Measurements from ENCODE around the gene THAP4.
A peak's percentile ranks its signal among the peaks of the same experiment; 100 is the strongest.
"Not testable (repeated sequence)": the region's sequence is repeated elsewhere in the genome, so short reads cannot be mapped to it uniquely, and the experiment has no call there.

Gene THAP4

GRCh38 chr2:241611062-241611461, 25.9 kb downstream of the THAP4 start:
- no peak for FAIRE-seq

GRCh38 chr2:241609859-241610793, 26.8 kb downstream of the THAP4 start:
- no peak for FAIRE-seq

GRCh38 chr2:241608881-241609280, 28.1 kb downstream of the THAP4 start:
- FAIRE-seq, result no peak

- no peak for FAIRE-seq
Observed at GRCh38 chr2:241607162-241607885, 29.6 kb downstream of the THAP4 start.

GRCh38 chr2:241606186-241606585, 30.8 kb downstream of the THAP4 start:
- FAIRE-seq, result no peak

- FAIRE-seq, result no peak
Observed at GRCh38 chr2:241603686-241604085, 33.3 kb downstream of the THAP4 start.

GRCh38 chr2:241602720-241603119, 34.2 kb downstream of the THAP4 start:
- FAIRE-seq, result no peak

GRCh38 chr2:241601841-241602240, 35.1 kb downstream of the THAP4 start:
- no peak for FAIRE-seq

- FAIRE-seq, result no peak
Observed at GRCh38 chr2:241599615-241600014, 37.3 kb downstream of the THAP4 start.

GRCh38 chr2:241598487-241598886, 38.5 kb downstream of the THAP4 start:
- FAIRE-seq, result peak; percentile 93

- FAIRE-seq, result no peak
Observed at GRCh38 chr2:241598061-241598460, 38.9 kb downstream of the THAP4 start.

- no peak for FAIRE-seq
Observed at GRCh38 chr2:241597561-241597960, 39.4 kb downstream of the THAP4 start.

GRCh38 chr2:241595600-241596140, 41.3 kb downstream of the THAP4 start:
- FAIRE-seq, result no peak

- no peak for FAIRE-seq
Observed at GRCh38 chr2:241593271-241593670, 43.7 kb downstream of the THAP4 start.

- no peak for FAIRE-seq
Observed at GRCh38 chr2:241592126-241592845, 44.7 kb downstream of the THAP4 start.

- FAIRE-seq, result not testable (repeated sequence)
Observed at GRCh38 chr2:241590496-241591455, 46.2 kb downstream of the THAP4 start.

GRCh38 chr2:241589863-241590262, 47.1 kb downstream of the THAP4 start:
- peak; percentile 33 for FAIRE-seq

- no peak for FAIRE-seq
Observed at GRCh38 chr2:241586564-241587264, 50.2 kb downstream of the THAP4 start.

GRCh38 chr2:241584436-241584835, 52.5 kb downstream of the THAP4 start:
- no peak for FAIRE-seq

- no peak for FAIRE-seq
Observed at GRCh38 chr2:241582806-241583205, 54.2 kb downstream of the THAP4 start.

- FAIRE-seq, result no peak
Observed at GRCh38 chr2:241582328-241582727, 54.6 kb downstream of the THAP4 start.
